Measurements from ENCODE around the gene LRP10.

LRP10 gene

GRCh38 chr14:22865424-22866405 is 5.8 kb upstream of the LRP10 start:
- no peak for DNase-seq

- DNase-seq = no peak
Measured at GRCh38 chr14:22866874-22867273, 4.7 kb upstream of the LRP10 start.

- DNase-seq = no peak
Measured at GRCh38 chr14:22870811-22871223, 723 bp upstream of the LRP10 start.

- peak; percentile 63 for DNase-seq
Measured at GRCh38 chr14:22872033-22872832, 693 bp downstream of the LRP10 start.

- no peak for DNase-seq
Measured at GRCh38 chr14:22872833-22873520, 1.4 kb downstream of the LRP10 start.

- DNase-seq = no peak
Measured at GRCh38 chr14:22875003-22875747, 3.6 kb downstream of the LRP10 start.

GRCh38 chr14:22875748-22876319 is 4.3 kb downstream of the LRP10 start:
- no peak for DNase-seq

- no peak for DNase-seq
Measured at GRCh38 chr14:22877000-22877501, 5.5 kb downstream of the LRP10 start.

- no peak for DNase-seq
Measured at GRCh38 chr14:22878271-22879246, 7.0 kb downstream of the LRP10 start.

- no peak for DNase-seq
Measured at GRCh38 chr14:22882064-22882463, 10.5 kb downstream of the LRP10 start.

- peak; percentile 20 for DNase-seq
Measured at GRCh38 chr14:22882529-22883172, 11.1 kb downstream of the LRP10 start.

GRCh38 chr14:22883173-22883976 is 11.8 kb downstream of the LRP10 start, which contains the start of gene REM2:
REM2 (plus strand) TSS chr14:22883222; CDS start chr14:22883288, 66 bp downstream.
- DNase-seq = no peak

- no peak for DNase-seq
Measured at GRCh38 chr14:22884076-22884737, 12.7 kb downstream of the LRP10 start.

- no peak for DNase-seq
Measured at GRCh38 chr14:22884738-22885523, 13.4 kb downstream of the LRP10 start.

GRCh38 chr14:22885975-22886374 is 14.4 kb downstream of the LRP10 start:
- no peak for DNase-seq

GRCh38 chr14:22886500-22887259 is 15.1 kb downstream of the LRP10 start:
- DNase-seq = peak; percentile 45

All from effector CD8-positive, alpha-beta T cell (primary cell).